GM08714 (cell line): ENCODE results near the gene OGFR.

Experiments
- H3K4me3 ChIP-seq: fragments of 200-500 bp; sonication (Bioruptor generic); 2 replicates; pipeline ENCODE4 v1.5.1; 2014; ENCODE audit warnings: mild to moderate bottlenecking, low read length, inconsistent platforms
- ZNF274 ChIP-seq: IDR thresholded peaks from 2 replicates; pipeline ENCODE4 v1.6.1; 2012; ENCODE audit warnings: mild to moderate bottlenecking, low read depth, low read length

The OGFR gene

DNA sequence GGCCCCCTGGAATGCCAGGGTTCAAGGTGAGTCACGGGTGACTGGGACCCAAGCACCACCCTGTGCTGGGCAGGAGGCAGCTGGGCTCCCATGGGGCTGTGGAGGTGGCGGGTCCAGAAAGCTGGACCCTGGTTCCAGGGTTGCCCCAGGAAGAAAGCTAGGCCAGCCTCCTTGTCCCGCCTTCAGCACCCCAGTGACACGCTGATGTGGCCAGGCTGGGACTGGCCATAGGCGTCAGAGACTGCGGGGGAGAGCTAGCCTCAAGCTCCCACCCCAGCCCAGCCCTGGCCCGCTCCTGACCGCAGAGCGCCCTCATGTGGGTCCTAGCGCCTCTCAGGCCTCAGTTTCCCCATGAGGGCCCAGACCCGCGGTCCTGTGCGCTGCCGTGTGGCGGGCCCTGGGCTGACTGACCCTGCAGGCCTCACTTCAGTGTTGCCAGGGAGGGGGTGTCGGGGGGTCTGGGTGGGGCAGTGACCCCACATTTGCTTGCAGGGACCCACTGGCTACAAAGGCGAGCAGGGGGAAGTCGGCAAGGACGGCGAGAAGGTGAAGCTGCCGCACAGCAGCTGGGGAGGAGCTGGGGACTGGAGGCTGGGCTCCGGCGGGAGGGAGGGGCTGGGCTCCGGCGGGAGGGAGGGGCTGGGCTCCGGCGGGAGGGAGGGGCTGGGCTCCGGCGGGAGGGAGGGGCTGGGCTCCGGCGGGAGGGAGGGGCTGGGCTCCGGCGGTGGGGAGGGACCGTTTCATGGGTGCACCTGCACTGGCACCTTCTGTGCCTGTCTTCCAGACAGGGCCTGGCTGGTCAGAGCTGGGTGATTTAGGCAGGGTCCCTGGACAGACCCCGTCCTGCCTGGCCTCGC lies 20.1 kb downstream of the OGFR start:
- no peak overlapping the region; the same call in 1 of the 2 replicates for H3K4me3 ChIP-seq
- TF ChIP-seq ZNF274 = no peak

DNA sequence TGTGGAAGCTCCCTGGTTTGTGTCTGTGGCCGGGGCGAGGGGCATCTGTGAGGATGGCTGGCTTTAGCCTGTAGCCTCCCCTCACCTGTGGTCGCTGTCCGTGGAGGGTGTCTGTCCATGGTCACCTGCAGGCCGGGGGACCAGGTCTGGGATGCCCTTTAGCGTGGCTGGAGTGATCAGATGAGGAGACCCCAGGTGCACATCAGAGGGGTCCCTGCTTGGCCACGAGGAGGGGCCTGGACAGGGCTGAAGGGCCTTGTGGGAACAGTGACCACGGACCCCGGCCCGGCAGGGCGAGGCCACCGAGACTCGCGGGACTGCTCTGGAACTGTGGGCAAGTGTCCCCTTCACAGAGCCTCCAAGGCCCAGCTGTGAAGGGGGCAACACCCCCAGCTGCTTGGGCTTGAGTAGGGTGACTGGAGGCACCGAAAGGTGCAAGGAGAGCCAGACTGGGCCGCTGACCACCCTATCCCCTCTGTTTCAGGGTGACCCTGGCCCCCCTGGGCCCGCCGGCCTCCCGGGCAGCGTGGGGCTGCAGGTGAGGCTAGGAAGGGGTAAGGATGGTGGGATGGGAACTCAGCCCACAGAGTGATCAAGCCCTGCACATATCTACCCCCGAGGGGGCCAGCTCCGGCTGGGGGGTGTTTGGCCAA lies 20.8 kb downstream of the OGFR start:
- no peak overlapping the region for H3K4me3 ChIP-seq
- TF ChIP-seq ZNF274 = no peak

DNA sequence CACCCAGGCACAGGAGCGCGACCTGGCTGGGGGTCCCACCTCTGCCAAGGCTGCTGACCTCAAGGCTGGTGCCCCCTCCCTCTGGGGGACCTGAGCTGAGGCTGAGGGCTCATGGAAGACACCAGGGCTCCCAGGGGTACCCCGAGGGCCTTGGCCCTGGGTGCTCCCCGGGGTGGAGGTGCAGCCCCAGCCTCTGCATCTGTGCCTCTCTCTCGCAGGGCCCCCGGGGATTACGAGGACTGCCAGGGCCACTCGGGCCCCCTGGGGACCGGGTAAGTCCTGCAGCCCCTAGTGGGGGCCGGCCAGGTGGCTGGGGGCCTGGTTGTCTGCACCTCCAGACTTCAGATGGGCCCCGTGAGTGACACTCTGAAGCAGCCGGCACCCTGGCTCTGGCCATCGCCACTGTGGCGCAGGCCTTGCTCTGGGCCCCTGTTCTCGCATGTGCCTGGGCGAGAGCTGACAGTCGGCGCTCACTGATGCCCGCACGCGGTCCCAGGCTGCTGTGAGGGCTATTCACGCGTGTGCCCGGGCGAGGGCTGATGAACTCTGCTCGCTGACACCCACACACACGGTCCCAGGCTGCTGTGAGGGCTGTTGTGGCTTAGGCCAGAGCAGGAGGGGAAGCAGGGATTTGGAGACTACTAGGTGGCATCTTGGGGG lies 21.5 kb downstream of the OGFR start:
- no peak overlapping the region for H3K4me3 ChIP-seq
- TF ChIP-seq ZNF274 = no peak

DNA sequence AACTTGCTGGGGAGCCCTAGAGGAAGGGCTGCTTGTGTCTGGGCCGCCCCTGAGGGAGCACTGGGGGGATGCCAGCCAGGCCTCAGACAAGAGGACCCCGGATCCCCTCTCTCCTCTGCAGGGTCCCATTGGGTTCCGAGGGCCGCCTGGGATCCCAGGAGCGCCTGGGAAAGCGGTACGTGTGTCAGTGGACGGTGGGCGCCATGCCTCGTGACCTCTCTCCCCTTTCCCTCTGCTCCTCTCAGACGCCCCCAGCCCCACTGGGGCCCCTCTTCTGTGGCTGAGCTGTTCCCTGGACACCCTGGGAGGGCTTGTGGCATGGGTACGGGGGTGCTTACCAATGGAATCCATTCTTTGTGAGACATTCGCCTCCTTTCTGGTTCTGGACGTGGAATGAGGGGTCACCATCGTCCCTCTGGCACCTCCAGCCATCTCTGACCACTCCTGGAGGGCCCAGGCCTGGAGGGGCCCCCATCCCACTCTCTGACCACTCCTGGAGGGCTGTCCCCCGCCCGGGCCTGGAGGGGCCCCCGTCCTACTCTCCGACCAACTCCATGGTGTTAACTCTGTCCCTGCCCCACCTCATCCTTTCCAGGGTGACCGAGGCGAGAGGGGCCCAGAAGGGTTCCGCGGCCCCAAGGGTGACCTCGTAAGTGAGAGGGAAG lies 22.1 kb downstream of the OGFR start:
- no peak for TF ChIP-seq ZNF274
- H3K4me3 ChIP-seq = no peak overlapping the region

DNA sequence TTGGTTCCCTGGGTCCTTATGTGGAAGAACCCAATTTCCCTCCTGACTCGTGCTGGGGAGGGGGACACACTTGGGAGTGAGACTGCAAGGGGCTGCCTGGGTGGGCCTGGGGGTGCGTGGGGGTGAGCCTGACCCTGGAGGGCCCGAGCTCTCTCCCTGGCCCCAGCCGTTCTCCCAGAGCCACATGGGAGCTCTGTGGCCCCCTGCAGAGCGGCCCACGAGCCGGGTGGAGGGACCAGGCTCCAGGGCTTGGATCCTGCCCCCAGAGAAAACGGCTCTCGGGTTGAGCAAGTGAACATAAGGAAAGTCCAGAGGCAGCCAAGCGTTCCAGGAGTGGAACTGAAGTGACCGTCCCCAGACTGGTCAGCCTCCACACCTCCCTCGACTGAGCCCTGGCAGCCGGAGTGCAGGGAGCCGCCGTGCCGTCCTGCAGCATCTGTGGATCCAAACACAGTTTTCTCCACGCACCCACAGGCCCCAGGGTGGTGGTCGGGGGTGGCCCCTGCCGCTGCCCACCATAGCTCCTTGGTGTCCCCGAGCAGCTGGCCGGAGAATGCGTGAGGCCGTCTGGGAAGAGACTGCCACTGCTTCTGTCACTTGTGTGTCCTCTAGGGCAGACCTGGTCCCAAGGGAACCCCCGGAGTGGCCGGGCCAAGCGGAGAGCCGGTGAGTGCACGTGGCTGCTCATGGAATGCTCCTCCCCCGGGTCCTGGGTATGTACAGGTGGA lies 22.8 kb downstream of the OGFR start:
- no peak overlapping the region for H3K4me3 ChIP-seq
- TF ChIP-seq ZNF274 = no peak

DNA sequence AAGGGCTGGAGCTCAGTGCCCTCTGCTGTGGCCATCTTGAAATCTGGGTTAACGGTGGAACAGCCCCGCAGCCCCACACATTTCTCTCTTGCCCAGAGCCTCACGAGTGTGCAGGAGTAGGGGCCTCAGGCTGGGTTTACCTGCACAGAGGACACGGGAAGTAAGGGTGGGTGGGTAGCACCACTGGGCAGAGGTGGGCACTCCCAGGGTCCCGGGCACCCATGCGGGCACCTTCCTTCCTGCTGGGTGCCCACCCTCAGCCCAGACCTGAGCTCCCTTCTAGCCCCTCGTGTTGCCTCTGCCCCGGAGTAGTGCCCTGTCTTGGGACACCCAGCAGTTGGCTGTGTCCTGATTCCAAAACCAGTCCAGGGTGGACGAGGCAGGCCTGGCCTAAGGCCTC lies 23.4 kb downstream of the OGFR start:
- H3K4me3 ChIP-seq = no peak overlapping the region
- TF ChIP-seq ZNF274 = no peak

DNA sequence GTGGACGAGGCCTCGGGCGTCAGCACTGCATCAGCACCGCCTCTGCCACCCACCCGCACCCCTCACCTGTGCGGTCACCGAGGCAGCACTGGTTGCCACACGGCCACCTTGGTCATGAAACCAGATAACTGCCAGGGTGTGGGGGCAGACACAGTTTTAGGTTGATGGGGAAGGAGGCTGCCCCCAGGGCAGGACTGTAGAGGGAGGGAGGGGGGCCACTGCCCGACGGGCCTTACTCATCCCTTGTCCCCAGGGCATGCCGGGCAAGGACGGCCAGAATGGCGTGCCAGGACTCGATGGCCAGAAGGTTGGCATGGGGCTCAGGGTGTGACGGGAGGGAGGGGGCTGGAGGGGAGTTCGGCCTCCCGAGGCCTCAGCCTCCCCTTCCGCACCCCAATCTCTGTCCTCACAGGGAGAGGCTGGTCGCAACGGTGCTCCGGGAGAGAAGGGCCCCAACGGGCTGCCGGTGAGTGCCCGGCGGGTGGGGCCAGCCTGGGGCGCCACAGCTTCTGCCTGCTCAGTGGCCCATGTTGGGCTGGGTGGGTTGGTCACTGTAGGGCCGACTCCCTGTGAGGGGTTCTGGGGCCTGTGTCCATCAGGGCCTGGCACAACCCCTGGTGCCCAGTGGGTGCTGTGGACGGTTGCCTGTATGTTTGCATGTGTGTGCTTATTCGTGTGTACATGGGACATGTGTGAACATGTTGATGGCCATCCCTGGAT lies 24.0 kb downstream of the OGFR start:
- TF ChIP-seq ZNF274 = no peak
- no peak overlapping the region for H3K4me3 ChIP-seq

DNA sequence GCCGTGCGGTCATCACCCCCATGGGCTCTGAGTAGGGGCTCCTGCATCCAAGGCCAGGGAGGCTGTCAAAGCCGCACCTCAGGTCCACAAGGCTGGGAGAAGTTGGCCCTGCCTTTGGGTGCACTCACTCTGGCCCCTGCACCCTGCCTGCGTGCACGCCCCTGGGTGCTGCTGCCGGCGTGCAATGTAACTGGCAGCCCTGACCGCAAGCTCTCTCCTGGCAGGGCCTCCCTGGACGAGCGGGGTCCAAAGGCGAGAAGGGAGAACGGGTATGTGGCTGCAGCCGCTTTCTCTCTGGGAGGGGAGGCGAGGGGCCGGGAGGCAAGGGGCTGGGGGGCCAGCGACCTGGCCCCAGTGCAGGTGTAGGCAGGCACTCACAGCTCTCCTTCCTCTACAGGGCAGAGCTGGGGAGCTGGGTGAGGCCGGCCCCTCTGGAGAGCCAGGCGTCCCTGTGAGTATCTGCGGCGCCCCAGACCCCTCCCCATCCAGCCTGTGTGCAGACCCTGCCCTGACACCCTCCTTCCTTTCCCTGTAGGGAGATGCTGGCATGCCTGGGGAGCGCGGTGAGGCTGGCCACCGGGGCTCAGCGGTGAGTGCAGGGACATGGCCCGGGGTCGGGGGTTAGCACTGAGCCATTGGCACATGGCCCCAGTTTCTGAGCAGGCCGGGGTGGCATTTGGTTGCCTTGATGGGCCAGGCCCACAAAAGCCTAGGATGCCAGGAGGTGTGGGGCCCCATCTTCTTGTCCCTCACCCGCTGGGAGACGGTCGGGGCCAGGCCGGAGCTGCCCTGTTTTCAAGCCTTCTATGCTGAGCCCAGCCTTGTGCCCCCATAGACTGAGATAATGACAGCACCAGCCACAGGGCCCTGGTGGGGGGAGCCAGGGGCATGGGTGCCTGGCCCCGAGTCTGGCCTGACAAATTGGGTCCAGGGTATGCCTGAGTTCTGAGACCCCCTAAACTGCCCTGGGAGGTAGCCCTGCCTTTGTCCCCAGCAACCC lies 24.9 kb downstream of the OGFR start:
- TF ChIP-seq ZNF274 = no peak
- no peak overlapping the region for H3K4me3 ChIP-seq

DNA sequence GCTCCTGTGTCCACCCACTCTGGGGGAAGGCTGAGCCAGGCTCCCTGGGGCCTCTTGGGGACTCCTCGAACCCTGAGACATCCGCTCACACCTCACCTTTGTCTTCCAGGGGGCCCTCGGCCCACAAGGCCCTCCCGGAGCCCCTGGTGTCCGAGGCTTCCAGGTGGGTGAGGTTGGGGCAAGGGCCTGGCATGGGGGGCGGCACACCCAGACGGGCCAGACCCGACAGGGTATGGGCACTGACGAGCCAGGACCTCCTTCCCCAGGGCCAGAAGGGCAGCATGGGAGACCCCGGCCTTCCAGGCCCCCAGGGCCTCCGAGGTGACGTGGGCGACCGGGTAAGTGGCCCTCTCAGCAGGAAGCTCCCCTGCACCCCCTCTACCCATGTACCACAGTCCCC lies 25.6 kb downstream of the OGFR start:
- no peak overlapping the region for H3K4me3 ChIP-seq
- no peak for TF ChIP-seq ZNF274

DNA sequence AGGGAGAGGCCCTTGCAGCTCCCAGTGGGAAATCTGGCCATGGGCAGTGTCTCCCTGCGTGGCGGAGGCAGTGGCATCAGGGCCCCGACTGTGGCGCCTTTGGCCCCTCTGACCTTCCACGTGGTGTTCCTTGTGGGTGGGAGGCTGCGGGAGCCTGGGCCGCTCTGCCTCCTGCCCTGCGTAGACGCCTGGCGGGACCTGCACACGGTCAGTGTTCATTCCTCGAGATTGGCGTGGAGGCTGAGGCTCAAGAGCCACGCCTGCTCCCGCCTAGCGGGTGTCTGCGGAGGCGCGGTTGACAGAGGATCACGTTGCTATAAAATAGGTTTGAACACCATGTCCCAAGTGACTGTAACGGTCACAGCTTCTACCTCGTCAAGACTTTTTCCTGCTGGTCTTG lies 26.2 kb downstream of the OGFR start:
- no peak overlapping the region for H3K4me3 ChIP-seq
- no peak for TF ChIP-seq ZNF274

DNA sequence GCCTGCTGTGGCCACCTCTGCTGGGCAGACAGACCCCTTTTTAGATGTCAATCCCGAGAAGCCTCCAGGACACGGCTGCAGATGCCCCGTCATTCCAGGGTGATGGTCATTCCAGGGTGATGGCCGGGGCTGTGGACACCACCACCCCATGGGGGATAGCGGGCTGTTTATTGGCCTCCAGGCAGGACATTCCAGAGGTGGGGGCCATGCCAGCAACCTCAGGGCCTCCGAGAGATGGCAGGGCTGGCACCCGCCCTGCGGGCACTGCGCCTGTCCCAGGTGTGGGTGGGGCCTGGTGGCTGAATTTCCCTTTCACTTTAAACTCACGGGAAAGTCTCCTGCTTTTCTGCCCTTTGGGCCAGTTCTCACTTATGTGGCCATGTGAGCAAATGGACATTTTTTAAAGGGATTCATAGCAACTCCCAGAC lies 26.7 kb downstream of the OGFR start:
- no peak overlapping the region for H3K4me3 ChIP-seq
- no peak for TF ChIP-seq ZNF274

DNA sequence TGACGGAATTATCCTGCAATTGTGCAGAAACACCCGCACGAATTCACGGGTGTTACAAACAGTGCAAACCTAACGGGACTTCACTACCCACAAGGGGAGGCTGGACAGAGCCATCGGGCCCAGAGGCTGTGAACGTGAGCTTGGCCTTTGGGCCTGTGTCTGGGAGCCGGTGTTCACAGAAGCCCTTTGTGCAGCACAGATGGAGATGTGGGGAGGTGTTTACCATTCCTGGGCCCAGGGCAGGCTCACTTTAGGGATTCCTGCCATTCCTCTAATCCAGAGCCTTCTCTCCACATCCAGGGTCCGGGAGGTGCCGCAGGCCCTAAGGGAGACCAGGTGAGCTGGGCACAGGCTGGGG lies 27.2 kb downstream of the OGFR start:
- no peak for TF ChIP-seq ZNF274
- H3K4me3 ChIP-seq = no peak overlapping the region
